ENCODE measurements around the gene CBR4.

CBR4 gene

GRCh38 chr4:169010125-169011023 is at the start of gene CBR4:
Gene CBR4, minus strand, starts transcription at chr4:169010255. Its CDS starts 166 bp downstream, at chr4:169010089.
- H3K4me3 ChIP-seq (ENCODE audit: low read length), result peak within 1 kb of the TSS; percentile 81
- peak; percentile 99 for DNase-seq (ENCODE audit: low read depth)
- TF ChIP-seq CTCF (IDR thresholded peaks at IDR 0.05; ENCODE audit: insufficient read depth, low read depth, low read length, missing control alignments), result peak; percentile 43

GRCh38 chr4:169059306-169060211 is 49.5 kb upstream of the CBR4 start:
- H3K4me3 ChIP-seq (ENCODE audit: low read length), result no peak overlapping the region
- DNase-seq (ENCODE audit: low read depth), result no peak
- TF ChIP-seq CTCF (IDR thresholded peaks at IDR 0.05; ENCODE audit: insufficient read depth, low read depth, low read length, missing control alignments), result no peak

- H3K4me3 ChIP-seq (ENCODE audit: low read length), result no peak overlapping the region
- no peak for TF ChIP-seq CTCF (IDR thresholded peaks at IDR 0.05; ENCODE audit: insufficient read depth, low read depth, low read length, missing control alignments)
- no peak for DNase-seq (ENCODE audit: low read depth)
These were observed 48.3 kb upstream of the CBR4 start for GRCh38 chr4:169058312-169058711.

GRCh38 chr4:169054879-169055278 is 44.8 kb upstream of the CBR4 start:
- DNase-seq (ENCODE audit: low read depth), result no peak

GRCh38 chr4:169052594-169052945 is 42.5 kb upstream of the CBR4 start:
- H3K4me3 ChIP-seq (ENCODE audit: low read length), result no peak overlapping the region
- no peak for TF ChIP-seq CTCF (IDR thresholded peaks at IDR 0.05; ENCODE audit: insufficient read depth, low read depth, low read length, missing control alignments)
- no peak for DNase-seq (ENCODE audit: low read depth)

More at GRCh38 chr4:169054879-169055278, 44.8 kb upstream of the CBR4 start:
- H3K4me3 ChIP-seq (ENCODE audit: low read length), result no peak overlapping the region
- no peak for TF ChIP-seq CTCF (IDR thresholded peaks at IDR 0.05; ENCODE audit: insufficient read depth, low read depth, low read length, missing control alignments)

- TF ChIP-seq CTCF (IDR thresholded peaks at IDR 0.05; ENCODE audit: insufficient read depth, low read depth, low read length, missing control alignments), result no peak
- no peak for DNase-seq (ENCODE audit: low read depth)
These were observed 41.9 kb upstream of the CBR4 start for GRCh38 chr4:169051761-169052593.

More at GRCh38 chr4:169051761-169052593, 41.9 kb upstream of the CBR4 start:
- H3K4me3 ChIP-seq (ENCODE audit: low read length), result no peak overlapping the region
